Glomerular visceral epithelial cell (primary cell): ENCODE measurements around the gene FAM149B1.

Experiments used
- DNase-seq: peaks from one replicate; pipeline ENCODE4 v3.0.0-alpha.2; 2016; ENCODE audit errors: extremely low spot score

The FAM149B1 gene

GRCh38 chr10:73174148-73174925, 6.4 kb downstream of the FAM149B1 start:
- no peak for DNase-seq

- no peak for DNase-seq
Observed at GRCh38 chr10:73182568-73182967, 14.6 kb downstream of the FAM149B1 start.

- DNase-seq: no peak
Observed at GRCh38 chr10:73183667-73184281, 15.9 kb downstream of the FAM149B1 start.

- DNase-seq: no peak
Observed at GRCh38 chr10:73186266-73186665, 18.3 kb downstream of the FAM149B1 start.

- DNase-seq: no peak
Observed at GRCh38 chr10:73190188-73190587, 22.3 kb downstream of the FAM149B1 start.

- DNase-seq: no peak
Observed at GRCh38 chr10:73205081-73205480, 37.2 kb downstream of the FAM149B1 start.

GRCh38 chr10:73205890-73206289, 38.0 kb downstream of the FAM149B1 start:
- DNase-seq: no peak

- DNase-seq: no peak
Observed at GRCh38 chr10:73206385-73206784, 38.5 kb downstream of the FAM149B1 start.

- DNase-seq: no peak
Observed at GRCh38 chr10:73207883-73208282, 40.0 kb downstream of the FAM149B1 start.

GRCh38 chr10:73209705-73210104, 41.8 kb downstream of the FAM149B1 start:
- peak; percentile 42 for DNase-seq

GRCh38 chr10:73210395-73211105, 42.6 kb downstream of the FAM149B1 start:
- DNase-seq: no peak

GRCh38 chr10:73211106-73211811, 43.3 kb downstream of the FAM149B1 start:
- DNase-seq: no peak

- DNase-seq: no peak
Observed at GRCh38 chr10:73215749-73216148, 47.8 kb downstream of the FAM149B1 start.

GRCh38 chr10:73217628-73218027, 49.7 kb downstream of the FAM149B1 start:
- no peak for DNase-seq

- peak; percentile 16 for DNase-seq
Observed at GRCh38 chr10:73218431-73219191, 50.7 kb downstream of the FAM149B1 start.

- no peak for DNase-seq
Observed at GRCh38 chr10:73219384-73219783, 51.5 kb downstream of the FAM149B1 start.

GRCh38 chr10:73220989-73221388, 53.1 kb downstream of the FAM149B1 start:
- no peak for DNase-seq

- DNase-seq: no peak
Observed at GRCh38 chr10:73225518-73225917, 57.6 kb downstream of the FAM149B1 start.

- no peak for DNase-seq
Observed at GRCh38 chr10:73226663-73227062, 58.7 kb downstream of the FAM149B1 start.

- no peak for DNase-seq
Observed at GRCh38 chr10:73228247-73228646, 60.3 kb downstream of the FAM149B1 start.

- no peak for DNase-seq
Observed at GRCh38 chr10:73229567-73229966, 61.6 kb downstream of the FAM149B1 start.
